Peyer's patch (tissue), 4 donors: ENCODE data around the gene NR6A1.

Experiments used
- CTCF ChIP-seq, 6 experiments: fragments of 450-650 bp in 4 of 6; fragments of 200-600 bp in 2 of 6; sonication (generic) in 1 of 6; IDR thresholded peaks; one replicate each; pipeline ENCODE4 v1.5.1; 2017 to 2019; ENCODE audit warnings: antibody characterized with exemption in 6 of 6, mild to moderate bottlenecking in 3 of 6, moderate library complexity in 1 of 6
- POLR2A ChIP-seq, 2 donors: fragments of 450-650 bp; IDR thresholded peaks; one replicate each; pipeline ENCODE4 v1.5.1; 2017; ENCODE audit warnings: antibody characterized with exemption in 2 of 2, mild to moderate bottlenecking in 2 of 2, moderate library complexity in 2 of 2

GRCh38 chr9:124498040-124498439, 273.1 kb downstream of the NR6A1 start:
- no peak for TF ChIP-seq CTCF (IDR thresholded peaks at IDR 0.05)
- no peak for TF ChIP-seq POLR2A (IDR thresholded peaks at IDR 0.05)
